Renal cortex interstitium (tissue), 11 donors: ENCODE measurements around the gene PARP1. TPM values are rescaled to one million over a fixed set of nuclear protein-coding genes. Genes with fewer than 3 reads are reported as not detected.

Experiments used
- DNase-seq, 11 donors: peaks; one replicate each; pipeline ENCODE4 v3.0.0-alpha.2; 2013; ENCODE audit warnings: low read depth in 9 of 11, low spot score in 4 of 11; ENCODE audit errors: extremely low read depth in 1 of 11
- polyA plus RNA-seq, 3 donors: library from polyadenylated mRNA; unstranded; fragments of 120-200 nt; gene quantifications; one replicate each; pipeline ENCODE4 v1.2.1, GENCODE V29; 2013; ENCODE audit not compliant: insufficient read length in 3 of 3

PARP1 gene
- polyA plus RNA-seq, 3 donors: 113 to 142 (median 130) TPM

DNA sequence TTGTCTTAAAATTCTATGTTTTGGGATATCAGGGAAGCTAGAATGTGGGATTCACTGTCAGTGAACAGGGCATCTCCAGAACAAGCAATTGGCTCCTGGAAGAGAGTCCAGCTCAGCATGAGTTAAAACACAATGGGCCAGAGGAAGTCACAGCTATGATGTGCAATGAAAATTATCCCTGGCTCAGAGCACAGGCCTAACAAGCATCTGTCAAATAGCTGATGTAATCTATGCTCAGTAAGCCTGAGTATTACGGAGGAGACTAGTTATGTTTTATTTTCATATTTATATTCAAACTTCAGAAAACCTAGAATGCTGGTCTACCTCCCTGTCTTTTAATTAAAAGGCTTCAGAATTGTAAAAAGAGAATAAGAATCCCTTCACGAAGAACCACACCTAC lies 41.6 kb downstream of the PARP1 start:
- no peak for DNase-seq

DNA sequence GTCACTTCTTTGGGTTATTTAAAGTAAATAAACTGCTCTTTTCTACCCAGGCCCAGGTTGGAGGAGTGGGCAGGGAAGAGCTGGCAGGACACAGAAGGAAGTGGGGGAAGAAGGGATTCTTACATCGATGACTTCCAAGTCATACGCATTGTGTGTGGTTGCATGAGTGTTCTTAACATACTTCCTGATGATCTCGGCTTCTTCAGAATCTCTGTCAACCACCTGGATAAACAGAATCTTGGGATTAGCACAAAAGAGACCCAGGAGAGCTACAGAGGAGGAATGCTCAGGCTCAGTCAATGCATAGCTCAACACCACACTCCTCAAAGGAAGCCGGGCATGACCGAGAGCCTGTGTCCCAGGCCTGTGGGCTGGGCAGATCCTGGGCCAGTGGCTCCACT lies 42.1 kb downstream of the PARP1 start:
- no peak for DNase-seq

DNA sequence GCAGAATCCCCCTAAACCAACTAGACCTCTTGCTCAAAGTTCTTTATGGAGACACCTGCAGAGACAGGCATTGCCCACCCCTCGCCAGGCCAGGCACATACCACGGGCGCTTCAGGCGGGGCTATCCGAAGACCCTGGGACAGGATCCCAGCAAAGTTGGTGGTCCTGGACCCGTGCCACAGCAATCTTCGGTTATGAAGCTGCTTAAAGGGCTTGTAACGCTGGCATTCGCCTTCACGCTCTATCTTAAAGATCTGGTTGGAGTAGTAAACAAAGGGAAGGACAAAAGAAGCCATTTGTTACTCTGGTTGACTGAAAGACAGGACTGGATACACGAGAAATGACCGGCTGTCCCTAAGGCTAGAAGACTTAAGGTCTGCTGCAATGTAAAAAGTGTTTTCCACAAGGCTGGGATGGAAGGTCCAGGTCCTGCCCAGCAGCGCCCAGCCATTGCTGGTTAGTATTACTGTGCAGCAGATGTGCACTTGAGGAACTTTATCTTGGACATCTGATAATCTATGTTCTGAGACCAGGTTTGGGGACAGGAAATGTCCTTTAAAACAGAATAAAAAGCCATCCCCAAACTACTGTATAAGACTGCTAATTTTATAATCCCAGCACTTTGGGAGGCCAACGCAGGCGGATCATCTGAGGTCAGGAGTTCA lies 42.9 kb downstream of the PARP1 start:
- DNase-seq: no peak

DNA sequence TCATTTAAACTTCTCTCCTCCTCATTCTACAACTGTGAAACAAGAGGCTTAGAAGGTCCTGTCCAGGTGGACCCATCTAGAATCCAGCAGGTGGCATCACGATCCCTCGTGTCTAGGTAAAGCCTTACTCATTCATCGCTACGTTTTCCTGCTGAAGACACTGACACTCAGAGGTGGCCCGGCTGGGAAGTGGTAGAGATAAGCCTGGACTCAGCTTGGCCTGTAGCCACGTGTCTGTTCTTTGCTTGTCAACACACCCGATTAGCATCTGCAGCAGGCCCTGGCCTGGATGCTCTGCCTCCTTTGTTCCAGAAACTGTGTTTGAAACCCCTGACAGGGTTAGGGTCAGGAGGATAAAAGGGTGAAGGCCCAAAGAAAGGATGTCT lies 43.4 kb downstream of the PARP1 start:
- DNase-seq: no peak

DNA sequence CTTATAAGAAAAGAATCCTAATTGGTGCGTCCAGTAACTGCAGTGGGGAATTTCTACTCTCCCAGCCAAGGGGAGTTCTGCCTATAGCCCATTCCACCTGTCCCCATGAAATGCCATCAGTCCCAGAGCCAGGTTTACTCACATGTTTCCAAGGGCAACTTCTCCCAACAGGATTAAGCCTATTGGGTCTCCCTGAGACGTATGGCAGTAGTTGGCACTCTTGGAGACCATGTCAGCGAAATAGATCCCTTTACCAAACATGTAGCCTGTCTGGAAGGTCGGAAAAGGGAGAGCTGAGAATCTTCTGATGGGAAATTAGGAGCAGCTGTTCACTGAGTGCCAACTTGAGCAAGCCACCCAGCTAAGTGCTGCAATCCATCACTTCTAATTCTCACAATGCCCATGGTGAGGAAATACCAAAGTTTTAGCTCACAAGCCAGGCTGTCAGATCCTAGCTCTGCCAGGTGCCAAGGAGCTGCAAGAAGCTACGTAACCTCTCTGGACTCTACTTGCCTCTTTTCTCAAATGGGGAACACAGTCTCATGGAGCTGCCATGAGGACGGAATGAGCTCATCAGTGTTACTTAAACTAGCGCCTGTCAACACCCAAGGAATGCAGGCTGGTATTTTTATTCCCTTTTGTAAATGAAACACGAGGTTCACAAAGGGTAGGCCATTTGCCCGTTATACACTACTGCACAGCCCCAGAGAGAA lies 43.9 kb downstream of the PARP1 start:
- DNase-seq: no peak

DNA sequence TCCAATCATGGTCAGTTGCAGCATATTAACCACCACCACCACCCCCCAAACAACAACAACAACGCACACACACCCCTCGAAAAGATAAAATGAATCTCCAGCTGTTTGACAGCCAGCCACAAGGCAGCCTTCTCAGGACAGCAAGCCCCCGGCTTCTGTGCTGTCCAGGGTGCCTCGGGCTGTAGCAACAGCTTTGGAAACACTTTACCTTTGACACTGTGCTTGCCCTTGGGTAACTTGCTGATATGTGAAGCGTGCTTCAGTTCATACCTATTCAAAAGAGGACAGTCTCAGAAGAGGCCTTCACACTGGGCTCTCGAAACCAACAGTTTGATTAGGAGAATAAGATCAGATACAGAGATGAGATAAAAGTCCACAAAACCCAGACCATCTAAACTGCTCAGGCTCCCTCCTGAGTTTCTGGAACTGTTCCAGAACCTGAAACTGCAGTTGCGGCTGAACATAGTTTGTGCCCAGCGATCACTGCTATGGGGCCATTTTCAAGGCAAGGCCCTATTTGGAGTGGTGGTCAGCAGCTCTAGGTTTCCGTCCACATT lies 44.9 kb downstream of the PARP1 start:
- DNase-seq: no peak

DNA sequence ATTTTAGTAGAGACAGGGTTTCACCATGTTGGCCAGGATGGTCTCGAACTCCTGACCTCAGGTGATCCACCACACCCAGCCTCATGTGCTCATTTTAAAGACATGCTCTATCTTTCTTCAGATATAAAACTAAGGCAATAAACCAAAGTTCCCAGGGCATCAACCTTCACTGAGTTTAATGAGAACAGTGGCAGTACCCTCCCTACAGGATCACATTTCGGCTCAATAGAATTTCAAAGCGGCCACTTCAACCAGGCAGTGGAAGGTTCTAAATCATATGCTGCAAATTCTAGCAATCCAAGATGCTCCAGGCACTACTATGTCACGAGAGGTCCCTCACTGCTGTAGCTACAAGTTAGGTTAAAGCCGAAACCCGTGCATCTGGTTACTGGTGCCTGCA lies 45.5 kb downstream of the PARP1 start:
- DNase-seq: peak in 4 of 11 donors; percentile 22 to 48 (median 36)

DNA sequence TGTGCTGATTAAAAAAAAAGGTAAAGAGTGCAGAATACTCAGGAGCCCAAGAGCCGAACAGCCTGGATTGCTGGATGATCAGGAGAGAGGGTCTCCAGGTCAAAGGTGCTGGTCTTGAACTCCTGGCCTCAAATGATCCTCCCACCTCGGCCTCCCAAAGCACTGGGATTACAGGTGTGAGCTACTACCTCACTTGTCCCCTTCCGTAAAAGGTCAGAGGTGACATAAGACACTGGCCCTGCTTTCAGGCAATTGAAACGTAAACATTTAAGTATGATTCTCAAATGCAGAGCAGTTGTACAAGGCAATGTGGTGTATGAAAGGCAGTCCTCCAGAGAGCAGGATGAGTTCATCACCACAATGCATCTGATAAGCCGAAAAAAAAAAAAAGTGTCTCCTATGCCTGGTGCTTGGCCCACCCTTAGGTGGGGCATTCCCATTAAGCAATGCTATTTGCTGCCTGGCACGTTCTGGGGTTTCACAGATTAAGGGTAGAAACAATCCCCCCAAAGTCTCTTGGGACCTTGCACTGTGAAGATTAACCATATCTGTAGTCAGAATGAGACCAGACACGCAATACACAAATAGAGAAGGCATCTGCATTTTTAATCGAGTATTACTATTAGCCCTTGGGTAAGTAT lies 47.7 kb downstream of the PARP1 start:
- no peak for DNase-seq

DNA sequence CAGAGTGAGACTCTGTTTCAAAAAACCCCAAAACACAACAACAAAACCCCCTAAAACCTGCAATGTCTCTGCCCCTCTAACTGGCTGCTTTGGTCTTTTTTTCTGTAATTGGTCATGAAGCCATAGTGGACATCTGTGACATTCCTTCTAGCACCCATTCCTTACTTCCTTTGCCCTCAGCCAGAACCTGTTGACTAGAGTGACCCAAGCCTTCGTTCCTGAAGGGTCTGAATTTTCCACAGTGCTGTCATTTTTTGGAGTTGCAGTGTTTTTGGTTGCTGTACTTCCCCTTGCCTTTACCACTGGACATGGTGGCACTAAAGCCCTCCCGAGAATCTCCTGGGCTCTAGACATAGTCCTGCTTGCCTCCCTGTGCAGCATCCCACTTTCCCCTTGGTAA lies 50.5 kb downstream of the PARP1 start:
- no peak for DNase-seq

DNA sequence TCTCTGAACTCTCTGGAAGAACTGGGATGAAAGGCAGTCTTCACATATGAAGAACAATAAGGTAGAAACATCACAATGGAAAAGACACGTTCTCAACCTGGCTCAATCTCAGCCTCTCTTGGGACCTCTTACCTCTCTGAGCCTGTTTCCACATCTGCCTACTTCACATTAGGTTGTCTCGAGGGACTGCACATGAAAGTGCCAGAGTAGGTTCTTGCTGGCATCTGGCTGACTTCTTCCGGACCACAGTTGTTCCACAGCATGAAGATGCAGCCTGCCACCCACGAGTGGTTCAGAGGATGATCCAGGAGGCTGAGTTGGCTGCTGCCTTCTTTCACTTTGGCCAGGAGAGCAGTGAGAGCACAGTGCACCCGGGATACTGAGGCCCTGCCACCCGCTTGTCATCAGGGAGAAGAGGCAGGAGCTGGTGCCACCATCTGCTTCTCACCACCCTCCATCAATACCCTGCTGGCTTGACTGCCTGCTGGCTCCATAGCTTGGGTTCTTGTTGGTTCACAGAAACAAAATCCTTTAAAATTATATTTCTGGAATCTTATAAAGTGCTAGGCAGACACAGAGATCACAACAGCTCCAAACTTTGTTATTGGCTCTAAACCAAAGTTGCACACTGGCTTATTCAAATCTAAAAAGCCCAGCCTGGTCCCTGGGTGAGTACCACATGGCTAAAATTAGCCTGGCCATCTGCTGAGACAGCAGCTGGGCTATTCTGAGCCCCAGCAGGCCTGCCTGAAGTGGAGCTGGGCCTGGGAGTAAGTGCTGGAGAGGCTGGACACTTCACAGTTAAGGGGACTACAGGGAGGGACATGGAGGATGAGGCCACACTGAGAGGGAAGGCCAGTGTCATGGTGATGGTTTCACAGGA lies 52.0 kb downstream of the PARP1 start:
- DNase-seq: no peak

DNA sequence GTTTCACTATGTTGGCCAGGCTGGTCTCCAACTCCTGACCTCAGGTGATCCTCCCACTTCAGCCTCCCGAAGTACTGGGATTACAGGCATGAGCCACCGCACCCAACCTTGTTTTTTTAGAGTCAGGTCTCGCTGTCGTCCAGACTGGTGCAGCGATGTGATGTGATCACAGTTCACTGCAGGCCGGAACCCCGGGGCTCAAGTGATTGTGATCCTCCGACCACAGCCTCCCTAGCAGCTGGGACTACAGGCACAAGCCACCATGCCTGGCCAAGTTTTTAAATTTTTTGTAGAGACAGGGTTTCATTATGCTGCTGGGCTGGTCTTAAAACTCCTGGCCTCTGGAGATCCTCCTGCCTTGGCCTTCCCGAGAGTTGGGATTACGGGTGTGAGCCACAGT lies 52.9 kb downstream of the PARP1 start:
- DNase-seq: no peak

DNA sequence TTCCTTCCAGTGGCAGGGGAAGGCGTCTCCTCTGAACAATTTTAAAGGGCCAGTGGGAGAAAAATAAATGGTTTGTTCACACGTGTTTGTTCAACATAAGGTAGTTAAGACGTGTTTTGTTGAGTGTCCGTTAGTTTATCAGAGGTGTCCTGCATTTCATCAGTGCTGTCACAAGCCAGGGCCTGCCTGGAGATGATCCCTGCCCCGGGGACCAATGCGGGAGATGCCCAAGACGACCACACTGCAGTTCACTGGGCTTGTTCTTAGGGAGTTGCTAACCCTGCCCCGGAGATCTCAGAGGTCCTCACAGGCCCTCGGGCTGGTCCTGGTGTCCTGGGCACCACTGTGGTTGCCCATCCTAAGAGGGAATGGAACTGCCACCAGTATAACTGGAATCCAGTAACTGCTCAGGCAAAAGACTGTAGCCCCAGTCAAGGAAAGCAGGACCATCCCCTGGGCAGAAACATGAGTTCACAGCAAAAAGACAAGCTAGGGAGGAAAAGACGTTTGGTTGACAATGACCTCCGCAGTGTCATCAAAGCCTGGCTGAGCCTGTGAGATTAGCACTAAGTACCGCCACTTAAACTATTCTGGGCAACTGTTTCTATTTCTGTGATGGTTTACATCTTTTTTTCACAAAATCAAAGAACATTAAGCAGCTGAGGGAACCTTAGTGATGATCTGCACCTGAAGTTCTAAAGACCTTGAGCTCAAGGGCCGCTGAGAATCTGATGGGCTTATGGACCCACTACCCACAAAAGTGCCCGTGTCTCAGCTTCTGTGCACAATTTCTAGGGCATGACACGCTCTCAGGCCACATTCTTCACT lies 54.0 kb downstream of the PARP1 start:
- DNase-seq: no peak

DNA sequence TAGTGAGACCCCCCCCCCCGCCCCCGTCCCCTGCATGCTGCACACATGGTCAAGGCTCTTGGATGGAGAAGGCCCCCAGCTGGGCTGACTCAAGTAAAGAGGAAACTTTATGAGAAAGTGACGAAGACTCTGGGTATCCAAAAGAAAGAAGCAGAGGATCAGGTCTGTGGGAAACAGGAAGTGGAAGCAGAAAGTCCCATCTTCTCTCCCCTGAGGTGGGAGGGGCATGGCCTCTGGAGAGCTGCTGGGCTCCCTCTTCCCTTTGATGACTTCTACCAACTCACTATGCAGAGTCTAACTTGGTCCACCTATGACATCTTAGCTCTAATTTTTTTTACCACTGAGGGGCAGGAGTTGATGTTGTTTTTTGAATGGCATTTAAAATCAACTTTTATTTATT lies 56.2 kb downstream of the PARP1 start:
- no peak for DNase-seq

DNA sequence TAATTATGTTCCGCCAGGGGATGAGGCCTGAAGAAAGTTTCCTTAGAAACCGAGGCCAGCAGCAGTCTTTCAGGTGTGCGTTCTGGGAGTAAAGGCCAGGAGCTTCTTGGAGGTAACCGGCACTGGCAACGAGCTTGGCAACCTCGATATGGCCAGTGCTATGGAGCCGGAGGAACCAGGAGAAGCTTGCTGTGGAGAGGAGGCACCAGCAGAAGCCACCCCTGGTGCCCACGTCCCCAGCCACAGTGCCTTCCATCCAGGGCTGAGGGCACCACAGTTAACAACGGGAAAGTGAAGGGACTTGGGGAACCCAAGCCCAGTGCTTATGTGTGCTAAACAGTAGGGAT lies 57.4 kb downstream of the PARP1 start:
- DNase-seq: no peak

DNA sequence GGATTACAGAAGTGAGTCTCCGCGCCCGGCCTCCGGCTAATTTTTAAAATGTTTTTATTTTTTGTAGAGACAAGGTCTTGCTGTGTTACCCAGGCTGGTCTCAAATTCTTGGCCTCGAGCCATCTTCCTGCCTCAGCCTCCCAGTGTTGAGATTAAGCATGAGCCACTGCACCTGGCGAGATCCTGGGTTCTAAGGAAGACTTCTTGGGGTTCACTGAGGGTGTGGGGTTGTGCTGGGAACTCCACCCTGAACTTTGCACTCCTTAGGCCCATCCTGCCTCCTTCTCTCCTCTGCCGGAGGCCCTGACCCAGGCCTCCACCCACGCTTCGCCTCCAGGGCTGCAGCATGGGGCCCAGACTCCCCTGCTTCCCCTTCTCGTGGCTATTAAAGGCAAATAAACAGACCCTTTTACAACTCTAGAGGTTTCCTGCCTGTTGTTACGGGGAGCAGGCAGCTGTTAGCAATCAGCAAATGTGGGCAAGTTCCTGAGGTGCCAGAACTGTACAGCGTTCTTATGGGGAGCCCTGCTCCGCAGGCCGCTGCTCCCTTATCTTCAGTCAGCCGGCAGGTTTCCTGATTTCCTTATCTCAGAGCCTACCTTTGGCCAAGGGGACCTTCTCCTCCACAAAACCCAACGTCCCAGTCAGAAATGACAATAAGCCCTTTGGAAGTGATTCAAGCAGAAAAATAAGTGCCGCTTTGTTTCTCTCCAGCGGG lies 57.9 kb downstream of the PARP1 start:
- DNase-seq: peak in 2 of 11 donors; percentile 15 to 32

DNA sequence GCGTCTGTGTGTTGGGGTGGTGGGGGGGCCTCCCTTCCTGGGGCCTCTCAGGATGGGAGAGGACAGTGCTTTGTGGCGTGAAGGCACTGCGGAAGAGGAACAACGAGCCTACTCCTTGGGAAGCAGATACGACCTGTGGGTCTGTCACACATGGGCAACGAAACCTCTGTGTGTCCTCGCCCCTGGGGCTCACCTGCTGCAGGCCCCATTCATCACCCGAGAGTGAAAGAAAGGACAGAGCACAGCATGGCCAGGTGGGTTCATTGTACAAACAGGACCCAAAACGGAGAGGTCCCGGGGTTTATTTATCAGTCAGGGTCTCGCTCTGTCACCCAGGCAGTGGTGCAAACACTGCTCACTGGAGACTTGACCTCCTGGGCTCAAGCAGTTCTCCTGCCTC lies 58.8 kb downstream of the PARP1 start:
- DNase-seq: no peak

DNA sequence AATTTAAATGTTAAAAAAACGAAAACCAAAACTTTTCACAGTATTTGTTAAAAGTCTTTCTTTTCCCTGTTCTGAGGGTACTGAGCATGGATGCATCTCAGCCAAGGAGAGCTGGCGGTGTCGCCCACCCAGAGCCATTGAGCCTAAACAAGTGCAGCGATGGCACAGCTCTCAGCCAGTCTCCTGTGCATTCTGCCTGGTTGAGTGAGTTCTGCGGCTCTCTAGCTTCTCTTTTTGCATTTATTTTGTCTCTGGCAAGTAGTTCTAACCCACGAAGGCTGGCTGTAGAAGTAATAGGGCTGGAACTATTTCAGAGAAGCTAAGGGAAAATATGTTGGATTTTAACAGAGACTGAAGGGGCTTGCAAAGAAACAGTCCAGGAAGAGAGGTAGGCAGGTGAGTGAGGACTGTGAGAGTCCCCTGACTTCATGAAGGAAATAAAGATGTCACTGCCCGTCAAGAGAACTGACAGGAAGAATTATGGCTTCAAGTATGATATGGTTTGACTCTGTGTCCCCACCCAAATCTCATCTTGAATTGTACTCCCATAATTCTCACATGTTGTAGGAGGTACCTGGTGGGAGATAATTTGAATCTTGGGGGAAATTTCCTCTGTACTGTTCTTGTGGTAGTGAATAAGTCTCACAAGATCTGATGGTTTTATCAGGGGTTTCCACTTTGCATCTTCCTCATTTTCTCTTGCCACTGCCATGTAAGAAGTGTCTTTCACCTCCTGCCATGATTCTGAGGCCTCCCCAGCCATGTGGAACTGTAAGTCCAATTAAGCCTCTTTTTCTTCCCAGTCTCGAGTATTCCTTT lies 63.2 kb downstream of the PARP1 start:
- DNase-seq: no peak
